Fibroblast of lung (primary cell): Measurements from ENCODE around the gene WDR44.

Experiments
- CTCF ChIP-seq, 2 donors: IDR thresholded peaks in 1 of 2; conservative IDR thresholded peaks in 1 of 2; 1 replicate in 1 of 2; 2 replicates in 1 of 2; pipeline ENCODE4 v1.5.1; 2011 to 2012; ENCODE audit warnings: low read length in 2 of 2, control low read depth in 1 of 2, inconsistent platforms in 1 of 2, low read depth in 1 of 2, mild to moderate bottlenecking in 1 of 2
- EZH2 ChIP-seq: IDR thresholded peaks from 2 replicates; pipeline ENCODE4 v1.5.1; 2012; ENCODE audit warnings: low read length, control low read depth, mild to moderate bottlenecking; ENCODE audit errors: missing control alignments

GRCh38 chrX:118373538-118373937 is 27.6 kb downstream of the WDR44 start:
- TF ChIP-seq EZH2 (no peak), CTCF (conservative IDR thresholded peaks at IDR 0.05 in 1 of 2, IDR thresholded peaks at IDR 0.05 in 1 of 2; ENCODE audit: low read depth in 1 of 2, low read length in 2 of 2) (no peak)
